ENCODE measurements around the gene EFNB3. TPM values are rescaled to one million over a fixed set of nuclear protein-coding genes. Genes with fewer than 3 reads are reported as not detected.

EFNB3 gene
- total RNA-seq, 2 donors from 2014 or later: 0.42 to 0.82 TPM

GRCh38 chr17:7716901-7717755 is 12.1 kb downstream of the EFNB3 start, which contains the start of gene DNAH2:
Gene DNAH2, plus strand, starts transcription at chr17:7717744. Its CDS starts 1,991 bp downstream, at chr17:7719735.
- peak within 1 kb of the TSS; percentile 53 for H3K4me3 ChIP-seq
- no peak within 1 kb of the TSS for H3K27ac ChIP-seq
- peak; percentile 69 for DNase-seq
- TF ChIP-seq, protein P1, sequence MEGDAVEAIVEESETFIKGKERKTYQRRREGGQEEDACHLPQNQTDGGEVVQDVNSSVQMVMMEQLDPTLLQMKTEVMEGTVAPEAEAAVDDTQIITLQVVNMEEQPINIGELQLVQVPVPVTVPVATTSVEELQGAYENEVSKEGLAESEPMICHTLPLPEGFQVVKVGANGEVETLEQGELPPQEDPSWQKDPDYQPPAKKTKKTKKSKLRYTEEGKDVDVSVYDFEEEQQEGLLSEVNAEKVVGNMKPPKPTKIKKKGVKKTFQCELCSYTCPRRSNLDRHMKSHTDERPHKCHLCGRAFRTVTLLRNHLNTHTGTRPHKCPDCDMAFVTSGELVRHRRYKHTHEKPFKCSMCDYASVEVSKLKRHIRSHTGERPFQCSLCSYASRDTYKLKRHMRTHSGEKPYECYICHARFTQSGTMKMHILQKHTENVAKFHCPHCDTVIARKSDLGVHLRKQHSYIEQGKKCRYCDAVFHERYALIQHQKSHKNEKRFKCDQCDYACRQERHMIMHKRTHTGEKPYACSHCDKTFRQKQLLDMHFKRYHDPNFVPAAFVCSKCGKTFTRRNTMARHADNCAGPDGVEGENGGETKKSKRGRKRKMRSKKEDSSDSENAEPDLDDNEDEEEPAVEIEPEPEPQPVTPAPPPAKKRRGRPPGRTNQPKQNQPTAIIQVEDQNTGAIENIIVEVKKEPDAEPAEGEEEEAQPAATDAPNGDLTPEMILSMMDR (IDR thresholded peaks at IDR 0.05): no peak
- H3K9ac ChIP-seq (ENCODE audit: low read depth in 2 of 2, low read length in 2 of 2): peak within 1 kb of the TSS in 1 of 2 donors; percentile 30
- H3K4me1 ChIP-seq: no peaks in the 10 kb centered on the region
- intact Hi-C loops (cut with DNase I): no loop called here
- peaks cover 10% of the 10 kb centered on the region for H3K27me3 ChIP-seq
- H3K36me3 ChIP-seq: no peaks in the 10 kb centered on the region
- H3K9me3 ChIP-seq: no peaks in the 10 kb centered on the region

GRCh38 chr17:7717756-7718350 is 12.9 kb downstream of the EFNB3 start:
- Histone ChIP-seq H3K27ac (no peak overlapping the region), H3K36me3 (no peaks in the 10 kb centered on the region), H3K27me3 (peaks cover 10% of the 10 kb centered on the region), H3K9me3 (no peaks in the 10 kb centered on the region), H3K4me1 (no peaks in the 10 kb centered on the region), H3K9ac (ENCODE audit: low read depth in 2 of 2, low read length in 2 of 2) (peak overlapping the region in 1 of 2 donors; percentile 30), H3K4me3 (peak overlapping the region; percentile 53)
- TF ChIP-seq, protein P1 (IDR thresholded peaks at IDR 0.05): no peak
- no peak for DNase-seq
- intact Hi-C loops (cut with DNase I): no loop called here

DNA sequence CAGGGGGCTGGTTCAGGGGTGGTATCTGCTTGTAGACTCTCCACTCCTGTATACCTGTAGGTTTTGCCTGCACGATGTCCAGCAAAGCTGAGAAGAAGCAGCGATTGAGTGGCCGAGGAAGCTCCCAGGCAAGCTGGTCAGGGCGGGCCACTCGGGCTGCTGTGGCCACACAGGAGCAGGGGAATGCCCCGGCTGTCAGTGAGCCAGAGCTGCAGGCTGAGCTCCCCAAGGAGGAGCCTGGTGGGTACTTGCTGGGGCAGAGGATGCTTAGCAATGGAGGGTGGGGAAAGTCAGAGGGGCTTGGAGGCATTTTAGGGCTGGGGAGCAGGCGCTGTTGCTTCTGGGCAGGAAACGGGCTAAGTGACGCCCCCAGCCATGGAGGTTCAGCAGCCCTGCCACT is 14.7 kb downstream of the EFNB3 start:
- TF ChIP-seq, protein P1 (IDR thresholded peaks at IDR 0.05): no peak
- DNase-seq: no peak

DNA sequence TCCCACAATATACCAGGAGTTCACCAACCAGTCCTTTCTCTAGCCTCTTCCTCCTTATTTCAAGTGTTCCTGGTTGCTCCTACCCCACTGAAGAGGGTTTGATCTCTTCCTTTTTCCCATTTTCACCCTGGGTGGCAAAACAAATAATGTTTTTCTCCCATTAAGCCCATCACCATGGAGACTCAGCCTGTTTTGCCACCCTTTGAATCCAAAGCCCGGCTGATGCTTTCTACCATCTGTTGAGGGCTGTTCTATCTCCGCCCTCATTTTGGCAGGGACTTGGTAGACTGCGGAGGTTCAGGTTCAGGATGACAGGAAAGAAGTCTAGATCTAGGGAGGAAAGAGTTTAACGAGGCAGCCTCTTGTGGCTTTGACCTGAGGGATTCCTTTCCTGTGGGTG is 15.1 kb downstream of the EFNB3 start:
- Histone ChIP-seq H3K36me3 (no peaks in the 10 kb centered on the region), H3K9ac (ENCODE audit: low read depth in 2 of 2, low read length in 2 of 2) (no peak overlapping the region), H3K9me3 (no peaks in the 10 kb centered on the region), H3K4me1 (no peaks in the 10 kb centered on the region), H3K4me3 (no peak overlapping the region), H3K27ac (no peak overlapping the region), H3K27me3 (peaks cover 3% of the 10 kb centered on the region)
- TF ChIP-seq, protein P1 (IDR thresholded peaks at IDR 0.05): no peak
- no peak for DNase-seq
- intact Hi-C loops (cut with DNase I): no loop called here

More for the DNA sequence above, 14.7 kb downstream of the EFNB3 start:
- H3K9me3 ChIP-seq: no peaks in the 10 kb centered on the region
- no peak overlapping the region for H3K9ac ChIP-seq (ENCODE audit: low read depth in 2 of 2, low read length in 2 of 2)
- no peak overlapping the region for H3K4me3 ChIP-seq
- H3K27ac ChIP-seq: no peak overlapping the region
- H3K4me1 ChIP-seq: no peaks in the 10 kb centered on the region
- H3K36me3 ChIP-seq: no peaks in the 10 kb centered on the region
- H3K27me3 ChIP-seq: peaks cover 3% of the 10 kb centered on the region
- intact Hi-C loops (cut with DNase I): no loop called here

DNA sequence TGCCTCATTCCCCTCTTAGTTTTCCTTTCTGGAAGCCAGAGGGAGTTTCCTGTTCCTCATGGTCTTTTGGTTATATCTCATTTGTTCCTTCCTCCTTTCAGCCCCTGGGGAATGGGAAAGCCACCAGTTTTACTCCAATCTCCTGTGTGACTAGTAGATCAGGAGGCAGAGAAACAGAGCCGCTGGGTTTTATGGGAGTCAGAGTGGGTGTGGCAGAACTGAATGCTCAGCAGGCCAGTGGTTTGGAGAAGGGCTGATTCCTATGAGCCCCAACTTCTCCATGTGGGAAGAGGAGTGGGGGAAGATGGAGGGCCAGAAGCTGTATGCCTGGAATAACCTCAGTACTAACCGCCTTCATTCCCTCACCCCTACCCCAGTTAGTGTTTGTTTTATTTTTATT is 16.6 kb downstream of the EFNB3 start:
- intact Hi-C loops (cut with DNase I): no loop called here
- no peaks in the 10 kb centered on the region for H3K4me1 ChIP-seq
- TF ChIP-seq, protein P1 (IDR thresholded peaks at IDR 0.05): no peak
- no peak for DNase-seq
- no peak overlapping the region for H3K4me3 ChIP-seq
- H3K27ac ChIP-seq: no peak overlapping the region
- H3K9ac ChIP-seq (ENCODE audit: low read depth in 2 of 2, low read length in 2 of 2): no peak overlapping the region
- H3K36me3 ChIP-seq: no peaks in the 10 kb centered on the region
- no peaks in the 10 kb centered on the region for H3K9me3 ChIP-seq
- H3K27me3 ChIP-seq: peaks cover 1% of the 10 kb centered on the region

Measured in colonic mucosa (tissue), 4 donors.